K562 (cell line): ENCODE results near the gene ABCB9. TPM values are rescaled to one million over a fixed set of nuclear protein-coding genes. Genes with fewer than 3 reads are reported as not detected.

Experiments
- ATAC-seq: fragments of 200-7000 bp; cut with Tn5 transposase; 3 replicates; pipeline ENCODE4 v1.9.1; 2020; ENCODE audit warnings: moderate library complexity
- BruUV-seq: library from RNA; stranded (reverse); fragments of 400-500 nt; replicated peaks from 2 replicates; lab custom pipeline; 2021; lab: Mats Ljungman, UMichigan
- CTCF ChIA-PET: fragments of 300-600 bp; formaldehyde crosslinking; extraction: SDS; loops from one replicate; lab custom pipeline; 2021; ENCODE audit warnings: low intra/inter-chr PET ratio; lab: Yijun Ruan, JAX
- POLR2A ChIA-PET: fragments of 300-600, 350-650 bp; sonication (Branson Sonifier 250); formaldehyde crosslinking; extraction: SDS; loops from one replicate; lab custom pipeline; 2021; ENCODE audit warnings: antibody characterized with exemption, inconsistent platforms; lab: Yijun Ruan, JAX
- DNase-seq, 4 experiments: peaks; one replicate each; pipeline versions ENCODE4 v3.0.0 to v3.0.0-alpha.2; 2011 to 2018; ENCODE audit warnings: low spot score in 3 of 4, mixed read lengths in 3 of 4; ENCODE audit errors: extremely low read depth in 1 of 4
- FAIRE-seq: peaks from 2 replicates; lab custom pipeline; 2011; peaks lifted over from hg19 to GRCh38; lab: Jason Lieb, UNC
- H2AFZ ChIP-seq: 2 replicates; pipeline ENCODE4 v1.6.0; 2011; ENCODE audit warnings: low read depth, low read length, control low read depth, inconsistent platforms
- H3K27ac ChIP-seq: fragments of 200-600 bp; 3 replicates; pipeline ENCODE4 v1.8.0; 2011; ENCODE audit warnings: low read depth, mild to moderate bottlenecking, control low read depth, inconsistent platforms, low read length, moderate library complexity, mixed read lengths; ENCODE audit errors: extremely low read depth
- H3K27me3 ChIP-seq, 2 experiments: fragments of 300-600 bp in 1 of 2; 2 replicates in 1 of 2; 3 replicates in 1 of 2; pipeline versions ENCODE4 v1.6.0 to v1.8.0; 2011; ENCODE audit warnings: inconsistent platforms in 2 of 2, low read length in 2 of 2, mild to moderate bottlenecking in 1 of 2, mixed read lengths in 1 of 2, moderate library complexity in 1 of 2; ENCODE audit not compliant: control insufficient read depth in 2 of 2, insufficient read depth in 2 of 2
- H3K36me3 ChIP-seq: fragments of 300-600 bp; 3 replicates; pipeline ENCODE4 v1.8.0; 2011; ENCODE audit warnings: mild to moderate bottlenecking, low read length, inconsistent platforms; ENCODE audit not compliant: control insufficient read depth, insufficient read depth
- H3K4me1 ChIP-seq, 2 experiments: fragments of 200-600 bp in 1 of 2; replicated peaks in 1 of 2; 2 replicates in 1 of 2; 3 replicates in 1 of 2; pipeline versions ENCODE4 v1.5.1 to v1.8.0; 2011; ENCODE audit warnings: inconsistent platforms in 2 of 2, low read length in 2 of 2, mild to moderate bottlenecking in 1 of 2, mixed read lengths in 1 of 2, moderate library complexity in 1 of 2; ENCODE audit not compliant: control insufficient read depth in 2 of 2, insufficient read depth in 2 of 2
- H3K4me2 ChIP-seq: 2 replicates; pipeline ENCODE4 v1.6.1; 2011; ENCODE audit warnings: low read length, control low read depth, inconsistent platforms, mixed read lengths; ENCODE audit not compliant: insufficient read depth
- H3K4me3 ChIP-seq: fragments of 200-600 bp; sonication (generic), shearing (Covaris generic); 2 replicates; pipeline ENCODE4 v1.5.1; 2016; ENCODE audit warnings: control low read depth, inconsistent platforms
- H3K79me2 ChIP-seq: fragments of 200-600 bp; 3 replicates; pipeline ENCODE4 v1.8.0; 2011; ENCODE audit warnings: low read length, inconsistent platforms; ENCODE audit not compliant: control insufficient read depth, insufficient read depth
- H3K9ac ChIP-seq, 2 experiments: 2 replicates each; pipeline versions ENCODE4 v1.6.0 to v1.6.1; 2011; ENCODE audit warnings: low read depth in 2 of 2, low read length in 2 of 2, control low read depth in 1 of 2, inconsistent platforms in 1 of 2, mild to moderate bottlenecking in 1 of 2, mixed read lengths in 1 of 2; ENCODE audit not compliant: insufficient read depth in 1 of 2
- H3K9me1 ChIP-seq: one replicate; pipeline ENCODE4 v1.6.0; 2011; ENCODE audit warnings: inconsistent platforms, mild to moderate bottlenecking, low read length, moderate library complexity; ENCODE audit not compliant: control insufficient read depth, insufficient read depth
- H3K9me3 ChIP-seq: replicated peaks from 2 replicates; pipeline ENCODE4 v1.5.1; 2011; ENCODE audit warnings: low read depth, low read length, inconsistent platforms; ENCODE audit not compliant: control insufficient read depth, insufficient read depth
- H4K20me1 ChIP-seq: replicated peaks from 2 replicates; pipeline ENCODE4 v1.6.1; 2011; ENCODE audit warnings: low read length, inconsistent platforms, mixed read lengths; ENCODE audit not compliant: control insufficient read depth, insufficient read depth
- ATF7 ChIP-seq: fragments of 450-650 bp; IDR thresholded peaks from 2 replicates; pipeline ENCODE4 v1.7.1; 2014; ENCODE audit warnings: mild to moderate bottlenecking, moderate library complexity
- BACH1 ChIP-seq: fragments of 200-800 bp; sonication (Bioruptor generic); IDR thresholded peaks from 2 replicates; pipeline ENCODE4 v1.6.1; 2016; ENCODE audit warnings: missing genetic modification characterization, missing compliant biosample characterization
- BRCA1 ChIP-seq, 2 experiments: fragments of 450-650 bp in 1 of 2; sonication (generic) in 1 of 2; formaldehyde crosslinking in 1 of 2; IDR thresholded peaks; 2 replicates each; pipeline versions ENCODE4 v1.5.0 to v1.6.1; 2017 to 2020; ENCODE audit warnings: mild to moderate bottlenecking in 1 of 2, missing genetic modification reagents in 1 of 2
- BRD9 ChIP-seq: fragments of 450-650 bp; IDR thresholded peaks from 2 replicates; pipeline ENCODE4 v1.6.1; 2018; ENCODE audit warnings: low read depth; ENCODE audit not compliant: partially characterized antibody
- DMBX1 ChIP-seq: fragments of 250-450 bp; sonication (Bioruptor Pico); IDR thresholded peaks from 2 replicates; pipeline ENCODE4 v1.8.0; 2022; ENCODE audit warnings: inconsistent platforms, mild to moderate bottlenecking, moderate library complexity, borderline replicate concordance
- EWSR1 ChIP-seq: fragments of 450-650 bp; IDR thresholded peaks from 2 replicates; pipeline ENCODE4 v1.6.1; 2018; ENCODE audit warnings: borderline replicate concordance, mild to moderate bottlenecking, low read depth, moderate library complexity; ENCODE audit not compliant: partially characterized antibody
- FOS ChIP-seq: IDR thresholded peaks from 3 replicates; pipeline ENCODE4 v1.6.1; 2011; ENCODE audit not compliant: insufficient read length; ENCODE audit errors: extremely low read depth
- HDAC8 ChIP-seq: fragments of 450-650 bp; IDR thresholded peaks from 2 replicates; pipeline ENCODE4 v1.6.1; 2016; ENCODE audit warnings: mild to moderate bottlenecking, missing genetic modification characterization, moderate library complexity, missing compliant biosample characterization
- KDM2B ChIP-seq: fragments of 250-450 bp; sonication (Bioruptor Pico); IDR thresholded peaks from 2 replicates; pipeline ENCODE4 v1.8.0; 2021; ENCODE audit warnings: mild to moderate bottlenecking, moderate library complexity
- LEF1 ChIP-seq: fragments of 450-650 bp; IDR thresholded peaks from 2 replicates; pipeline ENCODE4 v1.6.1; 2016; ENCODE audit warnings: mild to moderate bottlenecking
- MIER1 ChIP-seq: fragments of 450-650 bp; IDR thresholded peaks from 2 replicates; pipeline ENCODE4 v1.6.1; 2016; ENCODE audit warnings: antibody characterized with exemption, mild to moderate bottlenecking, low read depth
- MTA3 ChIP-seq: fragments of 450-650 bp; formaldehyde crosslinking; IDR thresholded peaks from 2 replicates; pipeline ENCODE4 v1.6.1; 2017; ENCODE audit warnings: mild to moderate bottlenecking, borderline replicate concordance
- POLR3A ChIP-seq: IDR thresholded peaks from 2 replicates; pipeline ENCODE4 v1.6.1; 2011; ENCODE audit warnings: borderline replicate concordance, mild to moderate bottlenecking, moderate library complexity; ENCODE audit not compliant: insufficient read length, insufficient read depth; ENCODE audit errors: extremely low read depth
- RFX1 ChIP-seq: fragments of 450-650 bp; IDR thresholded peaks from 2 replicates; pipeline ENCODE4 v1.6.1; 2016; ENCODE audit warnings: mild to moderate bottlenecking, moderate library complexity
- THAP12 ChIP-seq: fragments of 250-450 bp; sonication (Bioruptor Pico); IDR thresholded peaks from 2 replicates; pipeline ENCODE4 v1.9.0; 2021; ENCODE audit warnings: mild to moderate bottlenecking, inconsistent platforms
- U2AF2 ChIP-seq: fragments of 200-400 bp; formaldehyde crosslinking; optimal IDR thresholded peaks from 2 replicates; pipeline ENCODE3; 2017; ENCODE audit warnings: low read depth, mild to moderate bottlenecking, low read length
- ZNF217 ChIP-seq: sonication (generic); formaldehyde crosslinking; IDR thresholded peaks from 2 replicates; pipeline ENCODE4 v1.8.0; 2022; ENCODE audit warnings: mild to moderate bottlenecking, missing genetic modification reagents
- ZNF316 ChIP-seq: fragments of 450-650 bp; IDR thresholded peaks from 2 replicates; pipeline ENCODE4 v1.6.1; 2016
- WGBS: fragments of 100-300 bp; shearing (Covaris generic); methylation state at CpG from one replicate; pipeline ENCODE4 v1.1.6; 2016; ENCODE audit warnings: low coverage, mixed read lengths; ENCODE audit not compliant: insufficient coverage; ENCODE audit errors: missing lambda C conversion rate; 5-methylcytosine and 5-hydroxymethylcytosine counted together
- in situ Hi-C: fragments of 300-500 bp; cut with MboI; formaldehyde crosslinking; loops from 4 replicates; pipeline ENCODE4 v1.15.0; 2018; ENCODE audit warnings: inconsistent platforms, mixed read lengths
- intact Hi-C: fragments of 100-400 bp; cut with micrococcal nuclease; formaldehyde crosslinking; loops from 2 replicates; pipeline ENCODE4 v1.14.2; 2022
- polyA plus RNA-seq, 8 experiments: library from polyadenylated mRNA; depleted of rRNA in 4 of 8; stranded (reverse) in 5 of 8; unstranded in 3 of 8; fragments of >200 nt; fragmentation: Nextera tagmentation in 2 of 8; fragmentation: Illumina TruSeq in 1 of 8; extraction: Ambion mirVana in 2 of 8; extraction: Trizol in 1 of 8; gene quantifications; 2 replicates each; pipeline versions ENCODE4 v1.2.1 to v1.2.3, GENCODE V29; 2011 to 2014; ENCODE audit warnings: inconsistent platforms in 1 of 8, missing spikeins in 1 of 8
- total RNA-seq, 7 experiments: library from RNA; depleted of rRNA in 6 of 7; stranded (reverse); fragments of >200 nt in 6 of 7; fragmentation: Illumina TruSeq in 2 of 7; extraction: Trizol in 2 of 7; gene quantifications; 2 replicates each; pipeline versions ENCODE4 v1.2.1 to v1.2.3, GENCODE V29; 2011 to 2021; ENCODE audit warnings: low replicate concordance in 1 of 7

ABCB9 gene
- total and polyA plus RNA-seq, 9 of the 15 experiments (the other 6 are each of a cell fraction or from before 2014, with no cell fraction given) = 0.20 to 12.6 (median 6.2) TPM

GRCh38 chr12:122887819-122888212 lies 78.4 kb downstream of the ABCB9 start (continued):
- TF ChIP-seq KDM2B (CRISPR knock-in tag) = no peak
- TF ChIP-seq, all 486 proteins: peak for 3

- WGBS = 4% methylated on average over 10 of the region's 10 CpGs
- Histone ChIP-seq H3K4me2 (peak overlapping the region; percentile 69), H3K4me1 (peaks cover 34 to 70% of the 10 kb centered on the region in 2 experiments), H3K36me3 (peaks cover 16% of the 10 kb centered on the region; the same call in 1 of the 3 replicates), H3K79me2 (peaks cover 96% of the 10 kb centered on the region), H4K20me1 (peaks cover 52% of the 10 kb centered on the region), H3K27me3 (no peaks in the 10 kb centered on the region), H3K9me1 (no peaks in the 10 kb centered on the region), H3K4me3 (no peak overlapping the region), H3K9ac (peak overlapping the region; percentile 40 to 72; a peak in 3 of 4 replicates), H2AFZ (no peak overlapping the region), H3K27ac (peak overlapping the region; percentile 79), H3K9me3 (no peaks in the 10 kb centered on the region)
- intact Hi-C loops (loop anchor here (10.0 kb wide), 1 partner anchor 348 kb away; the partner anchor contains the start of genes MPHOSPH9 and MTRFR), in situ Hi-C loops (no loop called here)
- DNase-seq (peak in 3 of 4 experiments; percentile 57 to 87 (median 77)), ATAC-seq (peak; percentile 74), FAIRE-seq (peak; percentile 94)
- no TSS peak for BruUV-seq
- ChIA-PET CTCF (no interaction called here), POLR2A (interaction anchor here (0.6 to 1.6 kb wide), 6 partner anchors 22 to 239 kb away, joined by 3 to 5 read pairs (median 3); no protein-coding TSS in a partner anchor)
- TF ChIP-seq U2AF2 (no peak), HDAC8 (no peak), ZNF217 (CRISPR knock-in tag) (no peak), RFX1 (peak; percentile 56), BRCA1 (IDR thresholded peaks at IDR 0.05) (no peak), BRCA1 (CRISPR knock-in tag; IDR thresholded peaks at IDR 0.05) (no peak), ATF7 (peak; percentile 35; the same call in 1 of the 2 replicates), EWSR1 (no peak), BACH1 (tag) (peak; percentile 41; the same call in 1 of the 2 replicates), MIER1 (no peak), ZNF316 (peak; percentile 89), DMBX1 (no peak), FOS (peak; percentile 38), MTA3 (no peak), THAP12 (CRISPR knock-in tag) (no peak), POLR3A (no peak), BRD9 (peak; percentile 44), LEF1 (peak; percentile 82)
These were observed 79.1 kb downstream of the ABCB9 start for GRCh38 chr12:122886851-122887818.
